HepG2 (cell line): Measurements from ENCODE around the gene TMX2. TPM values are rescaled to one million over a fixed set of nuclear protein-coding genes. Genes with fewer than 3 reads are reported as not detected.
A peak's percentile ranks its signal among the peaks of the same experiment; 100 is the strongest.

ENCODE experiments used
- ATAC-seq: fragments of 200-7000 bp; cut with Tn5 transposase; 3 replicates; pipeline ENCODE4 v1.9.1; 2020; ENCODE audit warnings: mild to moderate bottlenecking, moderate library complexity
- BruUV-seq: library from RNA; stranded (reverse); fragments of 400-500 nt; replicated peaks from 2 replicates; lab custom pipeline; 2021; lab: Mats Ljungman, UMichigan
- CTCF ChIA-PET: fragments of 300-600 bp; formaldehyde crosslinking; extraction: SDS; loops from one replicate; lab custom pipeline; 2021; ENCODE audit warnings: low total read pairs, inconsistent platforms, low intra/inter-chr PET ratio; lab: Yijun Ruan, JAX
- POLR2A ChIA-PET: fragments of 350-600 bp; sonication (Branson Sonifier 250); formaldehyde crosslinking; loops from one replicate; lab custom pipeline; 2020; ENCODE audit warnings: antibody characterized with exemption, inconsistent platforms; lab: Yijun Ruan, JAX
- DNase-seq: peaks from one replicate; pipeline ENCODE4 v3.0.0-alpha.2; 2015; ENCODE audit warnings: low spot score
- FAIRE-seq: peaks from 3 replicates; lab custom pipeline; 2011; peaks lifted over from hg19 to GRCh38; lab: Jason Lieb, UNC
- H2AFZ ChIP-seq: one replicate; pipeline ENCODE4 v1.6.1; 2011; ENCODE audit warnings: low read length, inconsistent platforms
- H3K27ac ChIP-seq: fragments of 300-600 bp; 3 replicates; pipeline ENCODE4 v1.8.0; 2011; ENCODE audit warnings: mixed run types, mild to moderate bottlenecking, mixed read lengths, low read length, inconsistent platforms; ENCODE audit not compliant: insufficient read depth; ENCODE audit errors: extremely low read length
- H3K27me3 ChIP-seq, 2 experiments: fragments of 200-600 bp in 1 of 2; 2 replicates in 1 of 2; 3 replicates in 1 of 2; pipeline versions ENCODE4 v1.6.0 to v1.8.0; 2011; ENCODE audit warnings: low read length in 2 of 2, mild to moderate bottlenecking in 2 of 2, moderate library complexity in 2 of 2, inconsistent platforms in 1 of 2; ENCODE audit not compliant: insufficient read depth in 2 of 2, control insufficient read depth in 1 of 2
- H3K36me3 ChIP-seq, 2 experiments: fragments of 200-600 bp in 1 of 2; replicated peaks in 1 of 2; 2 replicates in 1 of 2; 3 replicates in 1 of 2; pipeline versions ENCODE4 v1.5.1 to v1.8.0; 2011; ENCODE audit warnings: low read length in 2 of 2, inconsistent platforms in 1 of 2; ENCODE audit not compliant: insufficient read depth in 2 of 2, control insufficient read depth in 1 of 2
- H3K4me1 ChIP-seq: 2 replicates; pipeline ENCODE4 v1.5.1; 2012; ENCODE audit warnings: low read length, inconsistent platforms; ENCODE audit not compliant: insufficient read depth
- H3K4me2 ChIP-seq: 2 replicates; pipeline ENCODE4 v1.6.0; 2011; ENCODE audit warnings: low read depth, low read length, inconsistent platforms
- H3K4me3 ChIP-seq, 3 experiments: fragments of 200-600 bp in 1 of 3; sonication (generic), shearing (Covaris generic) in 1 of 3; replicated peaks in 1 of 3; 2 replicates each; pipeline ENCODE4 v1.5.1; 2011 to 2016; ENCODE audit warnings: low read length in 3 of 3, inconsistent platforms in 2 of 3, low read depth in 2 of 3, mild to moderate bottlenecking in 2 of 3, control low read depth in 1 of 3, mixed read lengths in 1 of 3; ENCODE audit not compliant: insufficient read depth in 1 of 3
- H3K79me2 ChIP-seq: one replicate; pipeline ENCODE4 v1.6.1; 2011; ENCODE audit warnings: low read length, inconsistent platforms; ENCODE audit not compliant: insufficient read depth
- H3K9ac ChIP-seq: 2 replicates; pipeline ENCODE4 v1.6.0; 2011; ENCODE audit warnings: mild to moderate bottlenecking, low read depth, low read length, inconsistent platforms; ENCODE audit not compliant: insufficient read depth
- H3K9me3 ChIP-seq: 2 replicates; pipeline ENCODE4 v1.5.1; 2012; ENCODE audit warnings: mild to moderate bottlenecking, low read length
- H4K20me1 ChIP-seq: 2 replicates; pipeline ENCODE4 v1.6.0; 2011; ENCODE audit warnings: inconsistent platforms, mild to moderate bottlenecking, low read length, moderate library complexity; ENCODE audit not compliant: insufficient read depth
- MATR3 ChIP-seq: sonication (generic); formaldehyde crosslinking; IDR thresholded peaks from 2 replicates; pipeline ENCODE4 v1.4.0; 2020; ENCODE audit warnings: missing genetic modification reagents
- TGIF2 ChIP-seq: IDR thresholded peaks from 2 replicates; pipeline ENCODE4 v1.6.1; 2016; ENCODE audit warnings: control low read depth, missing compliant biosample characterization
- ZNF33A ChIP-seq: sonication (generic); formaldehyde crosslinking; IDR thresholded peaks from 2 replicates; pipeline ENCODE4 v1.5.1; 2020; ENCODE audit warnings: missing genetic modification reagents, mild to moderate bottlenecking, moderate library complexity, borderline replicate concordance
- ZNF891 ChIP-seq: sonication (generic); formaldehyde crosslinking; IDR thresholded peaks from 2 replicates; pipeline ENCODE4 v1.5.0; 2020; ENCODE audit warnings: mild to moderate bottlenecking, missing genetic modification reagents
- WGBS: methylation state at CpG from one replicate; pipeline ENCODE4 v1.1.6; 2017; ENCODE audit warnings: low lambda C conversion rate; 5-methylcytosine and 5-hydroxymethylcytosine counted together
- in situ Hi-C: cut with HindIII; loops from 2 replicates; pipeline ENCODE4 v1.10.0; 2017; ENCODE audit warnings: low pct_unique_long_range_greater_than_20kb; ENCODE audit not compliant: extremely low pct_ligation_motif_present
- intact Hi-C: fragments of 100-400 bp; cut with micrococcal nuclease; formaldehyde crosslinking; loops from one replicate; pipeline ENCODE4 v1.10.0; 2022; ENCODE audit not compliant: unreplicated experiment
- polyA plus RNA-seq, 8 experiments: library from polyadenylated mRNA; depleted of rRNA in 3 of 8; stranded (reverse) in 7 of 8; unstranded in 1 of 8; fragments of >200 nt; fragmentation: Illumina TruSeq in 4 of 8; extraction: Trizol in 4 of 8; gene quantifications; 2 replicates each; pipeline versions ENCODE4 v1.2.1 to v1.2.3, GENCODE V29; 2011 to 2016; ENCODE audit warnings: low read depth in 4 of 8, missing spikeins in 1 of 8, mixed read lengths in 1 of 8; ENCODE audit not compliant: insufficient read depth in 1 of 8
- total RNA-seq, 5 experiments: library from RNA; depleted of rRNA; stranded (reverse); fragments of >200 nt; fragmentation: Illumina TruSeq; extraction: Trizol; gene quantifications; 2 replicates each; pipeline ENCODE4 v1.2.3, GENCODE V29; 2016; ENCODE audit warnings: low read depth in 1 of 5
- TF ChIP-seq, protein P1 (sequence below): sonication (generic); formaldehyde crosslinking; IDR thresholded peaks from 2 replicates; pipeline ENCODE4 v1.5.0; 2020; ENCODE audit warnings: mild to moderate bottlenecking, missing genetic modification reagents, borderline replicate concordance
- TF ChIP-seq, protein P2 (sequence below): sonication (generic); formaldehyde crosslinking; IDR thresholded peaks from 2 replicates; pipeline ENCODE4 v1.4.0; 2020; ENCODE audit warnings: missing genetic modification reagents
- TF ChIP-seq, protein P3 (sequence below): IDR thresholded peaks from 2 replicates; pipeline ENCODE4 v1.6.1; 2016; ENCODE audit warnings: missing compliant biosample characterization, missing genetic modification reagents, borderline replicate concordance
- TF ChIP-seq, protein P4 (sequence below): sonication (generic); formaldehyde crosslinking; IDR thresholded peaks from 2 replicates; pipeline ENCODE4 v1.8.1; 2022; ENCODE audit warnings: mild to moderate bottlenecking, missing genetic modification reagents

TMX2 gene
- total and polyA plus RNA-seq, 2 of the 13 experiments (the other 11 are each of a cell fraction or from before 2014, with no cell fraction given), result 84.5 to 129 TPM

DNA sequence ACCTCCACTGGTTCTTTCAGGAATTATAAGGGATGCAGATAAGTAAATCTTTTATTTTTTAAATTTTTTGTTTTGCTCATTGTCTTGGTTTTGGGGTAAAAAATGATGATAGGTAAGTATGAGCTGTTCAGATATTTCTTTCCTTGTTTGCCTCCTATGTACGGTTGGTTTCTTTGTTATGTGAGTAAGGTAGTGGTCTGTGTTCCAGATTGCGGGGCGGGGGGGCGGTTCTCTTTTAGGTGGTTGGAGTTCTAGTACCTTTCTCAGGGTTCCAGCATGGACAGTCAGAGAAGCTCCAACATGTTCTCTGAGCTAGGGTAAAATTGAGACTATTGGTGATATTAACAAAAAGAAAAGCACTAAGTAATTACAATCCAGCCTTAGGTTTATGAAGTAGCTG is 51.6 kb downstream of the TMX2 start:
- Histone ChIP-seq H4K20me1 (peaks cover 44% of the 10 kb centered on the region), H3K4me3 (peak overlapping the region; percentile 80 to 97 (median 88)), H3K9me3 (no peaks in the 10 kb centered on the region), H3K27me3 (no peaks in the 10 kb centered on the region; a peak in 1 of 5 replicates), H3K4me2 (peak overlapping the region; percentile 87), H3K36me3 (peaks cover 0 to 6% of the 10 kb centered on the region in 2 experiments; a peak in 2 of 5 replicates), H3K9ac (peak overlapping the region; percentile 100), H3K27ac (peak overlapping the region; percentile 99), H2AFZ (no peak overlapping the region), H3K4me1 (peaks cover 48% of the 10 kb centered on the region), H3K79me2 (peaks cover 73% of the 10 kb centered on the region)
- BruUV-seq, result no TSS peak
- no peak for ATAC-seq
- WGBS, result 2% methylated on average over 4 of the region's 4 CpGs
- no peak for FAIRE-seq
- ChIA-PET CTCF (interaction anchor here (1.6 kb wide), 1 partner anchor 36 kb away, joined by 7 read pairs; no protein-coding TSS in a partner anchor), POLR2A (interaction anchor here (0.9 to 10.3 kb wide), 6 partner anchors 13 to 57 kb away, joined by 3 to 215 read pairs (median 4); partner anchors contain the start of gene SELENOH)
- in situ Hi-C loops (loop anchor here (5.0 kb wide), 1 partner anchor 38 kb away; no protein-coding TSS in a partner anchor), intact Hi-C loops (no loop called here)
- DNase-seq, result no peak
- TF ChIP-seq ZNF33A (CRISPR knock-in tag), result no peak
- TF ChIP-seq, protein P1, sequence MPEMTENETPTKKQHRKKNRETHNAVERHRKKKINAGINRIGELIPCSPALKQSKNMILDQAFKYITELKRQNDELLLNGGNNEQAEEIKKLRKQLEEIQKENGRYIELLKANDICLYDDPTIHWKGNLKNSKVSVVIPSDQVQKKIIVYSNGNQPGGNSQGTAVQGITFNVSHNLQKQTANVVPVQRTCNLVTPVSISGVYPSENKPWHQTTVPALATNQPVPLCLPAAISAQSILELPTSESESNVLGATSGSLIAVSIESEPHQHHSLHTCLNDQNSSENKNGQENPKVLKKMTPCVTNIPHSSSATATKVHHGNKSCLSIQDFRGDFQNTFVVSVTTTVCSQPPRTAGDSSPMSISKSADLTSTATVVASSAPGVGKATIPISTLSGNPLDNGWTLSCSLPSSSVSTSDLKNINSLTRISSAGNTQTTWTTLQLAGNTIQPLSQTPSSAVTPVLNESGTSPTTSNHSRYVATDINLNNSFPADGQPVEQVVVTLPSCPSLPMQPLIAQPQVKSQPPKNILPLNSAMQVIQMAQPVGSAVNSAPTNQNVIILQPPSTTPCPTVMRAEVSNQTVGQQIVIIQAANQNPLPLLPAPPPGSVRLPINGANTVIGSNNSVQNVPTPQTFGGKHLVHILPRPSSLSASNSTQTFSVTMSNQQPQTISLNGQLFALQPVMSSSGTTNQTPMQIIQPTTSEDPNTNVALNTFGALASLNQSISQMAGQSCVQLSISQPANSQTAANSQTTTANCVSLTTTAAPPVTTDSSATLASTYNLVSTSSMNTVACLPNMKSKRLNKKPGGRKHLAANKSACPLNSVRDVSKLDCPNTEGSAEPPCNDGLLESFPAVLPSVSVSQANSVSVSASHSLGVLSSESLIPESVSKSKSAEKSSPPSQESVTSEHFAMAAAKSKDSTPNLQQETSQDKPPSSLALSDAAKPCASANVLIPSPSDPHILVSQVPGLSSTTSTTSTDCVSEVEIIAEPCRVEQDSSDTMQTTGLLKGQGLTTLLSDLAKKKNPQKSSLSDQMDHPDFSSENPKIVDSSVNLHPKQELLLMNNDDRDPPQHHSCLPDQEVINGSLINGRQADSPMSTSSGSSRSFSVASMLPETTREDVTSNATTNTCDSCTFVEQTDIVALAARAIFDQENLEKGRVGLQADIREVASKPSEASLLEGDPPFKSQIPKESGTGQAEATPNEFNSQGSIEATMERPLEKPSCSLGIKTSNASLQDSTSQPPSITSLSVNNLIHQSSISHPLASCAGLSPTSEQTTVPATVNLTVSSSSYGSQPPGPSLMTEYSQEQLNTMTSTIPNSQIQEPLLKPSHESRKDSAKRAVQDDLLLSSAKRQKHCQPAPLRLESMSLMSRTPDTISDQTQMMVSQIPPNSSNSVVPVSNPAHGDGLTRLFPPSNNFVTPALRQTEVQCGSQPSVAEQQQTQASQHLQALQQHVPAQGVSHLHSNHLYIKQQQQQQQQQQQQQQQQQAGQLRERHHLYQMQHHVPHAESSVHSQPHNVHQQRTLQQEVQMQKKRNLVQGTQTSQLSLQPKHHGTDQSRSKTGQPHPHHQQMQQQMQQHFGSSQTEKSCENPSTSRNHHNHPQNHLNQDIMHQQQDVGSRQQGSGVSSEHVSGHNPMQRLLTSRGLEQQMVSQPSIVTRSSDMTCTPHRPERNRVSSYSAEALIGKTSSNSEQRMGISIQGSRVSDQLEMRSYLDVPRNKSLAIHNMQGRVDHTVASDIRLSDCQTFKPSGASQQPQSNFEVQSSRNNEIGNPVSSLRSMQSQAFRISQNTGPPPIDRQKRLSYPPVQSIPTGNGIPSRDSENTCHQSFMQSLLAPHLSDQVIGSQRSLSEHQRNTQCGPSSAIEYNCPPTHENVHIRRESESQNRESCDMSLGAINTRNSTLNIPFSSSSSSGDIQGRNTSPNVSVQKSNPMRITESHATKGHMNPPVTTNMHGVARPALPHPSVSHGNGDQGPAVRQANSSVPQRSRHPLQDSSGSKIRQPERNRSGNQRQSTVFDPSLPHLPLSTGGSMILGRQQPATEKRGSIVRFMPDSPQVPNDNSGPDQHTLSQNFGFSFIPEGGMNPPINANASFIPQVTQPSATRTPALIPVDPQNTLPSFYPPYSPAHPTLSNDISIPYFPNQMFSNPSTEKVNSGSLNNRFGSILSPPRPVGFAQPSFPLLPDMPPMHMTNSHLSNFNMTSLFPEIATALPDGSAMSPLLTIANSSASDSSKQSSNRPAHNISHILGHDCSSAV, result no peak
- TF ChIP-seq TGIF2 (CRISPR knock-in tag), result no peak
- TF ChIP-seq ZNF891 (CRISPR knock-in tag), result no peak
- TF ChIP-seq, protein P2, sequence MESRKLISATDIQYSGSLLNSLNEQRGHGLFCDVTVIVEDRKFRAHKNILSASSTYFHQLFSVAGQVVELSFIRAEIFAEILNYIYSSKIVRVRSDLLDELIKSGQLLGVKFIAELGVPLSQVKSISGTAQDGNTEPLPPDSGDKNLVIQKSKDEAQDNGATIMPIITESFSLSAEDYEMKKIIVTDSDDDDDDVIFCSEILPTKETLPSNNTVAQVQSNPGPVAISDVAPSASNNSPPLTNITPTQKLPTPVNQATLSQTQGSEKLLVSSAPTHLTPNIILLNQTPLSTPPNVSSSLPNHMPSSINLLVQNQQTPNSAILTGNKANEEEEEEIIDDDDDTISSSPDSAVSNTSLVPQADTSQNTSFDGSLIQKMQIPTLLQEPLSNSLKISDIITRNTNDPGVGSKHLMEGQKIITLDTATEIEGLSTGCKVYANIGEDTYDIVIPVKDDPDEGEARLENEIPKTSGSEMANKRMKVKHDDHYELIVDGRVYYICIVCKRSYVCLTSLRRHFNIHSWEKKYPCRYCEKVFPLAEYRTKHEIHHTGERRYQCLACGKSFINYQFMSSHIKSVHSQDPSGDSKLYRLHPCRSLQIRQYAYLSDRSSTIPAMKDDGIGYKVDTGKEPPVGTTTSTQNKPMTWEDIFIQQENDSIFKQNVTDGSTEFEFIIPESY, result no peak
- TF ChIP-seq, protein P3, sequence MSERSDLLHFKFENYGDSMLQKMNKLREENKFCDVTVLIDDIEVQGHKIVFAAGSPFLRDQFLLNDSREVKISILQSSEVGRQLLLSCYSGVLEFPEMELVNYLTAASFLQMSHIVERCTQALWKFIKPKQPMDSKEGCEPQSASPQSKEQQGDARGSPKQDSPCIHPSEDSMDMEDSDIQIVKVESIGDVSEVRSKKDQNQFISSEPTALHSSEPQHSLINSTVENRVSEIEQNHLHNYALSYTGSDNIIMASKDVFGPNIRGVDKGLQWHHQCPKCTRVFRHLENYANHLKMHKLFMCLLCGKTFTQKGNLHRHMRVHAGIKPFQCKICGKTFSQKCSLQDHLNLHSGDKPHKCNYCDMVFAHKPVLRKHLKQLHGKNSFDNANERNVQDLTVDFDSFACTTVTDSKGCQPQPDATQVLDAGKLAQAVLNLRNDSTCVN (CRISPR knock-in tag), result no peak
- TF ChIP-seq, protein P4, sequence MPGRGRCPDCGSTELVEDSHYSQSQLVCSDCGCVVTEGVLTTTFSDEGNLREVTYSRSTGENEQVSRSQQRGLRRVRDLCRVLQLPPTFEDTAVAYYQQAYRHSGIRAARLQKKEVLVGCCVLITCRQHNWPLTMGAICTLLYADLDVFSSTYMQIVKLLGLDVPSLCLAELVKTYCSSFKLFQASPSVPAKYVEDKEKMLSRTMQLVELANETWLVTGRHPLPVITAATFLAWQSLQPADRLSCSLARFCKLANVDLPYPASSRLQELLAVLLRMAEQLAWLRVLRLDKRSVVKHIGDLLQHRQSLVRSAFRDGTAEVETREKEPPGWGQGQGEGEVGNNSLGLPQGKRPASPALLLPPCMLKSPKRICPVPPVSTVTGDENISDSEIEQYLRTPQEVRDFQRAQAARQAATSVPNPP (CRISPR knock-in tag), result no peak
- no peak for TF ChIP-seq MATR3 (CRISPR knock-in tag)
